Upper lobe of left lung (tissue), 4 donors: ENCODE results near the gene CAPN5.

Source experiments
- EP300 ChIP-seq, 4 donors: sonication (generic); formaldehyde crosslinking; IDR thresholded peaks; one replicate each; pipeline ENCODE4 v1.5.1; 2017; ENCODE audit warnings: antibody characterized with exemption in 4 of 4, control low read depth in 2 of 4
- POLR2AphosphoS5 ChIP-seq, 2 donors: sonication (generic); formaldehyde crosslinking; IDR thresholded peaks; one replicate each; pipeline ENCODE4 v1.5.1; 2017; ENCODE audit warnings: antibody characterized with exemption in 2 of 2
- TF ChIP-seq, protein P1 (sequence below), 6 experiments: fragments of 450-650 bp in 4 of 6; fragments of 200-600 bp in 2 of 6; sonication (generic) in 2 of 6; IDR thresholded peaks; one replicate each; pipeline ENCODE4 v1.5.1; 2016 to 2019; ENCODE audit warnings: antibody characterized with exemption in 6 of 6

DNA sequence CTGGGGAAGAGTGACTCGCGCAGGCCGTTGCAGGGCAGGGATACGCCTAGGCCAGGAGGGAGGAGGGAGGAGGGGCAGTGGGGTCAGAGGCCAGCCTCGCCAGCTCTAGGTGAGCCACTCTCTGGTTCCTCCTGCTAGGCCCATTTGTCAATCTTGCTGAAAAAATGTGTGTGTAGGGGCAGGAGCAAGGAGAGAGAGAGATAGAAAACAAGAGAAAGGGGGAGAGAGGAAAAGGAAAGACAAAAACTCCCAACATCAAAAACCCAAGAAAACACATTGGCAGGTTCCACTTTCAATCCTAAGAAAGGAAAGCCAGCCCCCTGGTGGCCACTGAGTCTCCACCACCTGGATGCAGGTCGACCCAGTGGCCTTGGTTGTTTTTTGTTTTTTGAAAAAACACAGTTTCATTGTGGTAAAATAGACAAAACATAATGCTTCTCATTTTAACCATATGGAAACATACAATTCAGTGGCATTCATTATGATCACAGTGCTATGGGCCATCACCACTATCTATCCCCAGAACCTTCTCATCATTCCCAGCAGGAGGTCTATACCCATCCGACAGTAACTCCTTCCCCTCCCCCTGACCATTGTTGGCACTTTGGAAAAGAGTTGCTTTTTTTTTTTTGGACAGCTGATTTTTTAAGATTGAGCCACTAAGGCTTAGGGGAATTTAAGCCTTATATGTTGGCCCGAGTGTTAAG, 46.8 kb downstream of the CAPN5 start:
- TF ChIP-seq POLR2AphosphoS5 (IDR thresholded peaks at IDR 0.05) (no peak), EP300 (IDR thresholded peaks at IDR 0.05) (no peak)
- TF ChIP-seq, protein P1, sequence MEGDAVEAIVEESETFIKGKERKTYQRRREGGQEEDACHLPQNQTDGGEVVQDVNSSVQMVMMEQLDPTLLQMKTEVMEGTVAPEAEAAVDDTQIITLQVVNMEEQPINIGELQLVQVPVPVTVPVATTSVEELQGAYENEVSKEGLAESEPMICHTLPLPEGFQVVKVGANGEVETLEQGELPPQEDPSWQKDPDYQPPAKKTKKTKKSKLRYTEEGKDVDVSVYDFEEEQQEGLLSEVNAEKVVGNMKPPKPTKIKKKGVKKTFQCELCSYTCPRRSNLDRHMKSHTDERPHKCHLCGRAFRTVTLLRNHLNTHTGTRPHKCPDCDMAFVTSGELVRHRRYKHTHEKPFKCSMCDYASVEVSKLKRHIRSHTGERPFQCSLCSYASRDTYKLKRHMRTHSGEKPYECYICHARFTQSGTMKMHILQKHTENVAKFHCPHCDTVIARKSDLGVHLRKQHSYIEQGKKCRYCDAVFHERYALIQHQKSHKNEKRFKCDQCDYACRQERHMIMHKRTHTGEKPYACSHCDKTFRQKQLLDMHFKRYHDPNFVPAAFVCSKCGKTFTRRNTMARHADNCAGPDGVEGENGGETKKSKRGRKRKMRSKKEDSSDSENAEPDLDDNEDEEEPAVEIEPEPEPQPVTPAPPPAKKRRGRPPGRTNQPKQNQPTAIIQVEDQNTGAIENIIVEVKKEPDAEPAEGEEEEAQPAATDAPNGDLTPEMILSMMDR (IDR thresholded peaks at IDR 0.05) = peak in 2 of 6 experiments; percentile 6 to 25
